Activated T-cell treated with anti-CD3 and anti-CD28 coated beads, Interleukin-2, amount 50 U/mL, for 24 hours (primary cell): ENCODE data around the gene JARID2.
A peak's percentile ranks its signal among the peaks of the same experiment; 100 is the strongest.

Experiments used
- DNase-seq: peaks from one replicate; pipeline ENCODE4 v3.0.0-alpha.2; 2020
- H3K27ac Mint-ChIP-seq: 2 replicates; pipeline ENCODE4 v1.8.0; 2020; ENCODE audit warnings: mild to moderate bottlenecking, mixed read lengths
- H3K27me3 Mint-ChIP-seq: 2 replicates; pipeline ENCODE4 v1.8.0; 2020; ENCODE audit warnings: mixed read lengths
- H3K36me3 Mint-ChIP-seq: 2 replicates; pipeline ENCODE4 v1.8.0; 2020; ENCODE audit warnings: low read depth, mixed read lengths
- H3K4me1 Mint-ChIP-seq: 2 replicates; pipeline ENCODE4 v1.8.0; 2020; ENCODE audit warnings: low read depth, mixed read lengths
- H3K4me3 Mint-ChIP-seq: 2 replicates; pipeline ENCODE4 v1.8.0; 2020; ENCODE audit warnings: mild to moderate bottlenecking, moderate library complexity, mixed read lengths
- H3K9me3 Mint-ChIP-seq: 2 replicates; pipeline ENCODE4 v1.8.0; 2020; ENCODE audit warnings: mixed read lengths

JARID2 gene

DNA sequence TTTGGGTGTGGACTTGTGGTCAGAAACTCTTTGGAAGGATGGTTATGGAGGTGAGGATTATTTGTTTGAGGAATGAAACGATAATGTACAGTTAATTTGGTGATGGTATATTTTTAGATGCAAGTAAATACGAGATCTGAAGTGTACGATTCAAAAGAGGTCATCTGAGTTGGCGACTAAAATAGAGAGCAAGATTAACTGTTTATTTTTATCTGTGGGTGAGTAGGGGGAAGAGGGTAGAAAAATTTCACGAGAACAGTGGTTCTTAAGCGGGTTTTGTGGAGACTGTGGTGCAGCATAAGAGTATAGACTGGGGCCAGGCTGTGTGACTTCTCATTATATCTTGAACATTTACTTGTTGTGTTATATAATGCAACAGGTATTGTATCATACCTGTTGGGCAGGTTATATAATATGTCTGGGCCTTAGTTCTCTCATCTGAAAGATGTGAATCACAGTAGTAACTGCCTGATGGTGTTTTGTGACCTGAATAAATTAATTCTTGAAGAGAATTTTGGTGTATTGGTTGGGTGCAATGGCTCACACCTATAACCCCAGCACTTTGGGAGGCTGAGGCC lies 171.2 kb downstream of the JARID2 start:
- Mint-ChIP-seq H3K27ac (peak overlapping the region; percentile 87), H3K4me1 (peaks cover 63% of the 10 kb centered on the region), H3K27me3 (no peaks in the 10 kb centered on the region), H3K9me3 (peaks cover 4% of the 10 kb centered on the region), H3K4me3 (peak overlapping the region; percentile 7), H3K36me3 (peaks cover 86% of the 10 kb centered on the region)
- DNase-seq: no peak

- H3K4me3 Mint-ChIP-seq: no peak overlapping the region
- peaks cover 4% of the 10 kb centered on the region for H3K9me3 Mint-ChIP-seq
- no peaks in the 10 kb centered on the region for H3K27me3 Mint-ChIP-seq
- no peak for DNase-seq
- peak overlapping the region; percentile 87 for H3K27ac Mint-ChIP-seq
- peaks cover 64% of the 10 kb centered on the region for H3K4me1 Mint-ChIP-seq
- H3K36me3 Mint-ChIP-seq: peaks cover 86% of the 10 kb centered on the region
Observed at GRCh38 chr6:15417811-15418210, 171.9 kb downstream of the JARID2 start.

DNA sequence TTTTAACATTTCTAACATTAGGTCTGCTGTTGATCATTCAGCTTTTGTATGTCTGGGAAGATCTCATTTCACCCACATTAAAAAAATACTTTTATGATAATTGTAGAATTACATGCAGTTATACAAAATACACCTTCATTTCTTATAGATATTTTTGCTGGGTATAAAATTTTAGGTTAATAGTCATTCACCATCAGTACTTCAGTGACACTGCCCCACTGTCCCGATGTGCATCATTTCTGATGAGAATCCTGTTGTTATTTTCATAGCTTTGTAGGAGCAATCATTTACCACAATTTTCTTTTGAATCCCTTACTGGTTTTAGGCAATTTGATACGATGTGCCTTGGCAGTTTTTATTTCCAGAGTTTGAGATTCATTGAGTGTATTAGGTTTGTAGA lies 173.6 kb downstream of the JARID2 start:
- Mint-ChIP-seq H3K27ac (peak overlapping the region; percentile 29), H3K36me3 (peaks cover 86% of the 10 kb centered on the region), H3K27me3 (no peaks in the 10 kb centered on the region), H3K9me3 (peaks cover 4% of the 10 kb centered on the region), H3K4me3 (no peak overlapping the region), H3K4me1 (peaks cover 63% of the 10 kb centered on the region)
- DNase-seq: no peak

DNA sequence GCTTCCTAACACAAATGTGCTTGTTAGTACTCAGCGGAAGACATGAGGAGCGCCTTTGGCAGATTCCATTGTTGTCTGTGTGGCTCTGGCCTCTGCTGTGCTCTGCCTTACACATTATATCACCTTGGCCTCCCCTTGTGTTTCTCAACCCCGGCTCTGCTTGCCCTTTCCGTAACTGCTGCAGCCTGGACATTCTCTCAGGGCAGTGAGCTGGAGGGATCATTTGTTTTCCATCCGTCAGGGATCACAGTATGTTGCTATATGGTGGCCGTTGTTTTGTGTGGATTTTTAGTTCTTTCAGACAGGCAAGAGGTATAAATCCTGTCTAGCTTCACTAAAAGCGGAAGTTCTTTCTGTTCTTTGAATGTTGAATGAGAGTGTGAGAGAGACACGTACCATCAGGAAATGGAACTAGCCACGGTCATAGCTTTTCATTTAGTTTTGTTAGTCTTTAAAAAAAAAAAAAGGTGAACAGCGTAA lies 175.1 kb downstream of the JARID2 start:
- peak overlapping the region; percentile 54 for H3K4me3 Mint-ChIP-seq
- peaks cover 4% of the 10 kb centered on the region for H3K9me3 Mint-ChIP-seq
- no peak for DNase-seq
- peak overlapping the region; percentile 88 for H3K27ac Mint-ChIP-seq
- peaks cover 75% of the 10 kb centered on the region for H3K4me1 Mint-ChIP-seq
- H3K27me3 Mint-ChIP-seq: no peaks in the 10 kb centered on the region
- H3K36me3 Mint-ChIP-seq: peaks cover 92% of the 10 kb centered on the region

DNA sequence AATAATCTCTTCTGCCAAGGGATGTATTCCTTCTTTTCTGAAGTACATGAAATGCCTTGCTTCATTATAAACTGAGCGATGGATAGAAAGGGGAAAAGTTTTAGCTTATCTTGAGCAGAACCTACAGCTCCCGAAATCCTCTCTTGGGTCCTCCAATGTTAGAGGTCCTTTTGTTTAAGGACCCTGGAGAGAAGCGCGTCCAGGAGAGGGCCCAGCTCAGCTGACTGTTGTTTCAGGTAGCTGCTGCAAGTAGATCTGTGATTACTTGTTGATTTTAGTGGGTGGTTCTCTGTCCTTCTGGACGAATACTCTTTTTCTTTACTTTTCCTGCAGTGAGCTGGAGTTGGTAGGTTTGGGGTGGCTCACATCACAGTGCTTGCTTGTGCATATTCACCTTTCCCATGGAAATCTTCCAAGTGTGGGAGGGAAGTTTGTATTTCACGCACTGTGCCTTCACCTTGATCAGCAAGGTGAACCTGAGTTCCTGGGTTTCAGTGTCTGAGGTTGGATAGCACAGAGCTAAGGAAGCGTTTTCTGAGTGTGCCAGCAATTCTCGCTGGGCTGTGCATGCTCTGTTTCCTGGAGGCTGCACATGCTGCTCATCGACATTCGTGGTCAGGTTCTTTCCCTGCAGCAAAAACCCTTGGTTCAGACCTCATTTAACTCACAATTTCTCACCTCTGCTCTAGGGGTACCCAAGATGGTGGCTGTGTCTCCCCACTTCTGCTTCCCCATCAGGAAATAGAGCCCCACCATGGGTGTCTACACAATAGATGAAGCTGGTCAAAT lies 176.3 kb downstream of the JARID2 start:
- H3K9me3 Mint-ChIP-seq: peaks cover 4% of the 10 kb centered on the region
- no peaks in the 10 kb centered on the region for H3K27me3 Mint-ChIP-seq
- H3K27ac Mint-ChIP-seq: peak overlapping the region; percentile 88
- peaks cover 81% of the 10 kb centered on the region for H3K4me1 Mint-ChIP-seq
- peaks cover 95% of the 10 kb centered on the region for H3K36me3 Mint-ChIP-seq
- no peak for DNase-seq
- peak overlapping the region; percentile 54 for H3K4me3 Mint-ChIP-seq

DNA sequence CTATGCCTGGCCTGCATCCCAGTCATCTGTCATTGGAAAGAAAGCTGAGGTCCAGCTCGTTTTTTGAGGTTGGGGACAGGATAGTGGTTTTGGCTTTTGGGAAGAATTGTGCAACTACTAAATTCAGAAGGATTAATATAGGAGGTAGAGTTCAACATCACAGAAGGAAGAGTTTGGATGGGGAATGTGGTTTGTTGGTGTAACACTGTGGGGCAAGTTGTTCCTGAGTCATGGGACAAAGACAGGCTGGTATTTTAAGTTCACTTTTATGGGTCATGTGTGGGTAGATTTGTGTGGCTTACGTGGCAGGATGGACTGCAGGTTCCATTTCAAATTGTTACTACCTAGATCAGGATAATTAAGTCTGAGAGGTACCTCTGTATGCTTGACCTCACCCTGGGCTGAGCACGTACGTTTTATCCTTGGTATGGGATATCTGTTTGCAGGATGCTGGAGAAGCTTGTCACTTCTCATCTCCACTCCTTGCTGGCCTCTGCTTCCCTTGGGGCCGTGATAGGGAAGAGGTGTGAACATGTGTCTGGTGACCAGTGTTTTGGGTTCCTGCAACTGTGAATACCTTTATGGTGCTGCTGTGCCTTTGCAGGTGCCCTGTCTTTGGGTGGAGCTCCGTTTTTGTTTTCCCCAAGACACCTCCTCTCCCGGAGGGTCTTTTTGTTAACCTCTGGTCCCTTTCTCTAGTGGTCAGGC lies 177.6 kb downstream of the JARID2 start:
- Mint-ChIP-seq H3K36me3 (peaks cover 95% of the 10 kb centered on the region), H3K9me3 (peaks cover 2% of the 10 kb centered on the region), H3K4me1 (peaks cover 79% of the 10 kb centered on the region), H3K4me3 (no peak overlapping the region), H3K27me3 (no peaks in the 10 kb centered on the region), H3K27ac (peak overlapping the region; percentile 68)
- no peak for DNase-seq

- Mint-ChIP-seq H3K36me3 (peaks cover 88% of the 10 kb centered on the region), H3K4me3 (no peak overlapping the region), H3K27ac (peak overlapping the region; percentile 36)
Observed at GRCh38 chr6:15425947-15426346, 180.1 kb downstream of the JARID2 start.

GRCh38 chr6:15426395-15426794 lies 180.5 kb downstream of the JARID2 start:
- Mint-ChIP-seq H3K9me3 (no peaks in the 10 kb centered on the region), H3K36me3 (peaks cover 84% of the 10 kb centered on the region), H3K27ac (no peak overlapping the region), H3K27me3 (no peaks in the 10 kb centered on the region), H3K4me3 (no peak overlapping the region), H3K4me1 (peaks cover 90% of the 10 kb centered on the region)
- DNase-seq: no peak

More at GRCh38 chr6:15425947-15426346, 180.1 kb downstream of the JARID2 start:
- Mint-ChIP-seq H3K27me3 (no peaks in the 10 kb centered on the region), H3K4me1 (peaks cover 90% of the 10 kb centered on the region), H3K9me3 (no peaks in the 10 kb centered on the region)
- DNase-seq: no peak

- H3K27ac Mint-ChIP-seq: no peak overlapping the region
- no peak for DNase-seq
- H3K9me3 Mint-ChIP-seq: no peaks in the 10 kb centered on the region
- H3K4me3 Mint-ChIP-seq: no peak overlapping the region
- H3K27me3 Mint-ChIP-seq: no peaks in the 10 kb centered on the region
- peaks cover 80% of the 10 kb centered on the region for H3K36me3 Mint-ChIP-seq
- H3K4me1 Mint-ChIP-seq: peaks cover 90% of the 10 kb centered on the region
Observed at GRCh38 chr6:15426901-15427300, 181.0 kb downstream of the JARID2 start.

DNA sequence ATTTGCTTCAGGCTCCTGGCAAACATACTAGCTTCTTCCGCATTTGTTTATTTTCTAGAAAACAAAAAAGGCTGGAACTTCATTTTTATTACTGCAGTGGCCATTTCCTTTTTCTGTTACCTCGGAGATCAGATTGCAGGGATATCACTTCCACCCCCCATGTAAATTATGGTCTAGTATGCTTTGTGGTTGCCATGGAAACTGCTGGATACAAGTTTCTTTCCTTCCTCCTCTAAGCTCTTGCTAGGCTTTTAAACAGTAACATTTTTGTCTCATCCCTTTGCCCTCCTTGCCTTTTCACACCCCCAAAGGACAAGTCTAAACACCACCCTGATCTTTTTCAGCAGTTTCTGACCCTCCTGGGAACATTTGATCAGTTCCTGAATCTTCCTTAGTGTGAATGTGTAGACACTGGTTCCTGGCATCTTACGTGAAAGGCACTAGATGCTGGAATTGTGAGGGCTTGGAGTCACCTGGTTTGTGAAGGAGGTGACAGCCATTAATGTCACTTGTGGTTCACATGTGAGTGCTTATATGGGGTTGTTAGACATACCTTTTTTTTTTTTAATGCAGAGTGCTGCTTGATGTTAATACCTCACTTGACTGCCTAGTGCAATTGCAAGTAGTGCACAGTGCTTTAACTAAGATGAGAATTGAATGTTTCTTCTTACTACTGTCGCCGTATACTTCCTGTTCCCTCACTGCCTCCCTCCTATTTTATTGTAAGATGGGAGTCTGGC lies 181.6 kb downstream of the JARID2 start:
- H3K27me3 Mint-ChIP-seq: no peaks in the 10 kb centered on the region
- H3K9me3 Mint-ChIP-seq: no peaks in the 10 kb centered on the region
- no peak overlapping the region for H3K27ac Mint-ChIP-seq
- peaks cover 78% of the 10 kb centered on the region for H3K36me3 Mint-ChIP-seq
- no peak overlapping the region for H3K4me3 Mint-ChIP-seq
- DNase-seq: no peak
- peaks cover 90% of the 10 kb centered on the region for H3K4me1 Mint-ChIP-seq

DNA sequence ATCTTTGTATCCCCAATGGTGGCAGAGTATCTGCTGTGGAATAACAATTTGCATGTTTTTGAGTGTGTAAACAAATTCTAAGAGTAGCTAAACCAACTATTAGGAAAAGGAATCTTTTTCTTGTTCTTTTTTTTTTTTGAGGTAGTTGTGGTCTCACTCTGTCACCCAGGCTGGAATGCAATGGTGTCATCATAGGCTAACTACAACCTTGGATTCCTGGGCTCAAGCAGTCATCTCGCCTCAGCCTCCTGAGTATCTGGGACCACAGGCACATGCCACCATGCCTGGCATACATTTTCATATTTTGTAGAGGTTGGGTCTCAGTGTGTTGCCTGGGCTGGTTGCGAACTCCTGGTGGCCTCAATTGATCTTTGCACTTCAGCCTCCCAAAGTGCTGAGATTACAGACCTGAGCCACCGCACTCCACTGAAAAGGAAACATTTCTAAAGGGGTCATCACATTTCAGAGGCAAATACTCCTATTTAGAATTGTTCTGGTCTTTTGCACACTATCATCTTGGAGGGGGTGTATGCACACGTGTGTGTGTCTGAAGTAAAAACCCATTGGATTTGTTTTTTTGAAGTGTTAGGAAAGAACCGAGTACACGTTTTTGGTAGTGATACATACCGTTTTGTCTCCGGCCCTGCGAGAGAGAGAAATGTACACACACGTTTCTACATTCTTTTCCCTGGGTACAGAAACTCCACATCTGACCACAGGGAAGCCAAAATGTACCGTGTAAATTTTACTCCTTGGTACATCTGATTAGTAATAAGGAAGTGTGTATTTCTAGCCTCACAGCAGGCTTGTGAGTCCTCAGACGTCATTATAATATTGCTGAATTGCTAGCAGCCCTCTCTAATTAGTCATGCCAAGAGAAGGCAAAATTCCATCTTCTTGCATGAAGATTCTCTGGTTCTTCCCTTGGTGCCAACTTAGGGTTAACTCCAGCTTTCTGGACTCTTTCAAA lies 183.6 kb downstream of the JARID2 start:
- Mint-ChIP-seq H3K27me3 (no peaks in the 10 kb centered on the region), H3K9me3 (no peaks in the 10 kb centered on the region), H3K27ac (peak overlapping the region; percentile 44), H3K4me1 (peaks cover 92% of the 10 kb centered on the region), H3K4me3 (no peak overlapping the region), H3K36me3 (peaks cover 63% of the 10 kb centered on the region)
- no peak for DNase-seq

DNA sequence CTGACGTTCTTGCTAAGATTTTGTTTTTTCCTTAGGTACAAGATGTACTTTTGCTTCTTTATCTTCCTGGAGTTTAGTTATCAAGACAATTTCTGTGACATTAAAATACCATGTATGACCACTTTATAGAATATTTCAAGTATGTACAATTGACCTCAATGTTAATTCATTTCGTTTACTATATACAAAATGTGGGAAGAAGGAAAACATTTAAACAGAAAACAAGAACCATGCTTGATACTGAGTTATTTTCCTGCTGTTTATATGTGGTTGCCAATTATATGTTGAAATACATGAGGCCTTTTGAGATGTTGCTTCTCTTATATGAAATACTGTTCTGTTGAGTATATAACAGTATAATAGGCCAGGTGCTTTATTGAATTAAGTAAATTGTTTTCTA lies 184.3 kb downstream of the JARID2 start:
- DNase-seq: no peak
- H3K4me1 Mint-ChIP-seq: peaks cover 94% of the 10 kb centered on the region
- H3K27ac Mint-ChIP-seq: peak overlapping the region; percentile 17
- H3K9me3 Mint-ChIP-seq: no peaks in the 10 kb centered on the region
- peaks cover 65% of the 10 kb centered on the region for H3K36me3 Mint-ChIP-seq
- H3K4me3 Mint-ChIP-seq: no peak overlapping the region
- no peaks in the 10 kb centered on the region for H3K27me3 Mint-ChIP-seq

DNA sequence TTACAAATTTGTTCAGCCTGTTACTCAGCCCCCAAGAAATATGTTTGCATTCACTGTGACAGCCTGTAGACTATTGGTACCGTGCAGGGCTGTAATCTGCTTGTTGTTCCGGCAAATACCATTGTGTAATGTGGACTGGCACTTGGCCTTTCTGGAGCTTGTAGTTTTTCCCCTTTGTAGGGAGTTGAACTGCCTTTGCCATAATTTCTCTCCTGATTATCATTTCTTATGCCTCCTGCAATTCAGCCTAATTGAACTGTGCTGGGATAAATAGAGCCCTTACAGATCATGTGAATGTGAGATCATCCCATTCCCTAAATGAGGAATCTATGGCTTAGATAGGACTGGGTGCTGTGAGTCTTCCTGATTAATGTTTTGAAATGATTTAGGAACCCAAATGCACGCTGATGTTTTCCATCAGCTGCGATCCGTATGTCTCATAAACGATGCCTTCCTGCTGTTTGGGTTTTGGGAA lies 185.1 kb downstream of the JARID2 start:
- Mint-ChIP-seq H3K4me3 (no peak overlapping the region), H3K4me1 (peaks cover 92% of the 10 kb centered on the region), H3K27ac (peak overlapping the region; percentile 4), H3K36me3 (peaks cover 58% of the 10 kb centered on the region), H3K27me3 (no peaks in the 10 kb centered on the region), H3K9me3 (no peaks in the 10 kb centered on the region)
- DNase-seq: no peak
